ENCODE data around the gene HDAC4. TPM values are rescaled to one million over a fixed set of nuclear protein-coding genes. Genes with fewer than 3 reads are reported as not detected.
A peak's percentile ranks its signal among the peaks of the same experiment; 100 is the strongest.

The HDAC4 gene
- polyA plus RNA-seq, 6 donors from 2014 or later = 1.5 to 6.8 (median 2.8) TPM; not detected in 1

DNA sequence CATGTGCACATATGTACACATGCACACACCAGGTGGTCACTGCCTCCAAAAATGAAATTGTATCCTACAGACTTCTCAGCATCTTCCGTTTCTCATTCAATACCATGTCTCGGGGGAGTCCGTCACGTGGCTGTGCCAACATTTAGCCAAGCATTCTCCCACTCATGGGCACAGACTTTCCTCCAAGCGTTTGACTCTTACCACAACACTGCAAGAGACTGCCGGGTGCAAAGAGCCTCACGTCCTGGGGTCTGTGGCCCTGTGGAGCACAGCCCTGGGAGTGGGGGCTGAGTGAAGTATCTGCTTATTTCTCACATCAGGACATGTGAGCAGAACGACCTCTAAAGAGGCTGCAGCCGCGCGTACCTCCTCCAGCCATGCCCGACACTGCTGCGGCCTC lies 28.0 kb downstream of the HDAC4 start:
- Mint-ChIP-seq H3K4me3 (no peak overlapping the region), H3K36me3 (no peaks in the 10 kb centered on the region), H3K27ac (no peak overlapping the region), H3K27me3 (no peaks in the 10 kb centered on the region), H3K4me1 (peaks cover 9 to 13% (median 13%) of the 10 kb centered on the region in 3 donors), H3K9me3 (no peaks in the 10 kb centered on the region)
- ATAC-seq (ENCODE audit: low read depth in 2 of 2) (no peak), DNase-seq (no peak)

DNA sequence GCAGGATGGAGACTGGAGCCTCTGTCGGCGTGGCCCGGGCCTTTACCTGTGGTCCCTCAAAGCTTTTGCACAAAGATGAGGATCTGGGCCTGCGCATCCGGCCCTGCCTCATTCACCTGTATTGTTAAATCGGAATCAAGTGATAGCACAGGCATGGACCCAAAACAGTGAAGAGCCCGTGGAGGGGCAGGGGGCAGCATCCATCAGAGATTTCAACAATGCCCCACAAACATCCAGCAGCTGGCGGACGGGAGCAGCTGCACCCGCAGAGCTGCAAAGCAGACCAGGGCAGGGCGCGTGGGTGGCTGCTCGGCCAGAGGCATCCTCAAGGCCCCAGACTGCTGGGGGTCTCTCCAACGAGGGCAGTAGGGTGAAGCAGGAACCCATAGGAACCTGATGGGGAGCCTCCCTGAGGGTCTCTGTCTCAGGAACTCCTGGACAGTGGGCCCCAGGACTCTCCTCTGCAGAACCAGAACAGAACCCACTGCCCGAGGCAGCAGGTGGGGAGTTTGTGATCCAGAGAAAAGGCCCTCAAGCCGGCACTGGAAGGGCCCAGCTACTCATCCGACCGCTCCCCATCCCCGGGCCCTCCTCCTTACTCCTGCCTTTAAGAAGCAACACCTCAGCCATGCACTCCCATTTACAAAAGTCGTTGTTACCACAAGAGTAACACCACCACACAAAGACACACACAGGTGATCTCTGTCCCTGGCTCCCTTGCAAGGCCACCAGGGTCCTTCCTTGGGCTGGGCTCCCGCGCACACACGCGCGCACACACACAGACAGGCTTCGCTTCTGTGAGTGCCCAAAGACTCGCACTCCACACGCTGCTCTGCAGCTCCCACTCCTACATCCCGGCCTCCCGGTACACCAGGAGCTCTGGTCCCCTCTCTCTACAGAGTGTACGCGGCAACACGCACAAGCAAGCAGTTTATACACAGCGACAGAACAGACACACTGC lies 28.8 kb downstream of the HDAC4 start:
- Mint-ChIP-seq H3K27me3 (no peaks in the 10 kb centered on the region), H3K4me1 (peaks cover 9 to 13% (median 9%) of the 10 kb centered on the region in 3 donors), H3K4me3 (no peak overlapping the region), H3K27ac (no peak overlapping the region), H3K36me3 (no peaks in the 10 kb centered on the region), H3K9me3 (no peaks in the 10 kb centered on the region)
- ATAC-seq (ENCODE audit: low read depth in 2 of 2) (no peak), DNase-seq (no peak)

DNA sequence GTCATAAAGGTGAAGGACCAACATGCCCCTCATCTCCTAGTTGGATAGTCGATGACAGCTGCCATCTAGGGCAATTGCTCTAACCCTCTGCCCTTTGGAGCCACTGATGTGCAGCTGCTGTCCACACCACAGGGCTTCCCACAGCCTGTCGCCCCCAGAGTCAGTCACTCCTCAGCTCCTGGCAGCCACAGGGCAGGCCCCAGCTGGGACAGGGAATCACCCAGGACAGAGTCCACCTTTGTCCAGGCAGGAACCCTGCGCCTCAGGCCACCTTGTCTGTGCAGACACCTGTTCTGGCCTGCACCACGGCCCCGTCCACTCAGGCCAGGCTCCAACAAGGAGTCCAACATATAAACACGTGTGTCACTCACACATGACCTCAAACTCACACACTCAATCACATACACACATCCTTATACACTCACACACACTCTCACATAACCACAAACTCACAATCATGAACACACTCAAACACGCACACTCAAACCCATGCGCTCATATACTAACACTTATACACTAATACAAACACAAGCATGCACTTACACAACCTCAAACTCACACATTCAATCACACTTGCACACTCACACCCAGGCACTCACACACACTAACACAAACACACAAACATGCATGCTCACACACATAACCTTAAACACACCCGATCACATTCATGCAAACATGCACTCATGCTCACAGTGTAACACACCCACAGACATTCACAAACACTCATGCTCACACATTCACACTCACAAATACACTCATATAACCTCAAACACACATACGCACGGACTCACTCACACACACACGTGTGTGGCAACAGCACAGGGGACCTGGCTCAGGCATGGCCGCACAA lies 29.7 kb downstream of the HDAC4 start:
- no peaks in the 10 kb centered on the region for H3K9me3 Mint-ChIP-seq
- H3K27ac Mint-ChIP-seq = no peak overlapping the region
- H3K27me3 Mint-ChIP-seq = no peaks in the 10 kb centered on the region
- H3K36me3 Mint-ChIP-seq = no peaks in the 10 kb centered on the region
- H3K4me1 Mint-ChIP-seq = peaks cover 9 to 13% (median 12%) of the 10 kb centered on the region in 3 donors
- DNase-seq (no peak), ATAC-seq (ENCODE audit: low read depth in 2 of 2) (no peak)
- H3K4me3 Mint-ChIP-seq = peak overlapping the region in 1 of 8 donors; percentile 25

DNA sequence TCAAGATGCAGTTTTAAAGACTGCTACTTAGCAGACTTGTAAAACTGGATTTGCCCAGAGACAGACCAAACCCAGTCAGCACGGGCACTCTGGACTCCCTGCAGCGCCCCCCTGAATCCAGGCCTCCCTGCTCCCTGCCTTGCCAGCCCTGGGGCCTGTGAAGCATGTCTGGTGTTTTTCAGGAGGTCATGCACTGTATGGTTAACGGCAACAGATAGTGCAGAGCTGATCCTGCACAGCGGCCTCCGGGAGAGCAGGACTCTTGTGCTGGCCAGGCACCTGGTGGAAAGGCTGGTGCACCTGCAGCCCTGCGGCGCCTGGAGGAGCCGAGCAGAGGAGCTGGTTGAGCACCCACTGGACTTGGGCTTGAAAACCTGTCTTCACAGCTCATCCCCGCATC lies 30.4 kb downstream of the HDAC4 start:
- H3K4me3 Mint-ChIP-seq = peak overlapping the region in 7 of 8 donors; percentile 25 to 93 (median 85)
- peaks cover 9 to 18% (median 12%) of the 10 kb centered on the region in 3 donors for H3K4me1 Mint-ChIP-seq
- no peaks in the 10 kb centered on the region for H3K36me3 Mint-ChIP-seq
- peak overlapping the region in 4 of 6 donors; percentile 98 to 100 (median 99) for H3K27ac Mint-ChIP-seq
- no peaks in the 10 kb centered on the region for H3K9me3 Mint-ChIP-seq
- DNase-seq = no peak
- H3K27me3 Mint-ChIP-seq = no peaks in the 10 kb centered on the region
- ATAC-seq (ENCODE audit: low read depth in 2 of 2) = no peak

DNA sequence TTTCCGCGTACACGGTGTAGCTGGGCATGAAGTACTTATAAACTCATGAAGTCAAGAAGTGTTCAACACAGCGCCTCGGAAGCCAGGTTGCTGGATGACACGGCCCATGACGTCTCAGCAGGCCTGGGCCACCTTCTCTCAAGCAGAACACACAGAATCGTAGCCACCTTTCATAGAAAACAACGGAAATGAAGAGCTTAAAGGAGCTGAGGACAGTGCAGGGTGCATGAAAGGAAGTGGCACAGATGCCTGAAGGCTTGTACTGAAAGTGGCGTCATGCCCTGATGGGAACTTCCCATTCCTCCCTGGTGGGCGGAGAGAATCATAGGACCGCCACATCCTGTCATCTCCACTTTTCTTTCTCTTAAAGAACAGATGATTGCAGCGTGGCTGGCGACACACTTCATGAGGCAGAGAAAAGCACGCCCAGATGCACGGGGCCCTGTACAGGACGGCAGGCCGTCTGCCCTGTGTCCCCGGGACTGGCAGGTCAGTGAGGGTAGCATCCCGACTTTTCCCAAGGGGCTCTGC lies 31.1 kb downstream of the HDAC4 start:
- DNase-seq = peak; percentile 89
- H3K4me3 Mint-ChIP-seq = peak overlapping the region in 7 of 8 donors; percentile 25 to 93 (median 85)
- no peaks in the 10 kb centered on the region for H3K9me3 Mint-ChIP-seq
- peaks cover 9 to 18% (median 12%) of the 10 kb centered on the region in 3 donors for H3K4me1 Mint-ChIP-seq
- no peaks in the 10 kb centered on the region for H3K27me3 Mint-ChIP-seq
- no peaks in the 10 kb centered on the region for H3K36me3 Mint-ChIP-seq
- ATAC-seq (ENCODE audit: low read depth in 2 of 2) = peak; percentile 88 to 91
- peak overlapping the region in 4 of 6 donors; percentile 98 to 100 (median 99) for H3K27ac Mint-ChIP-seq

DNA sequence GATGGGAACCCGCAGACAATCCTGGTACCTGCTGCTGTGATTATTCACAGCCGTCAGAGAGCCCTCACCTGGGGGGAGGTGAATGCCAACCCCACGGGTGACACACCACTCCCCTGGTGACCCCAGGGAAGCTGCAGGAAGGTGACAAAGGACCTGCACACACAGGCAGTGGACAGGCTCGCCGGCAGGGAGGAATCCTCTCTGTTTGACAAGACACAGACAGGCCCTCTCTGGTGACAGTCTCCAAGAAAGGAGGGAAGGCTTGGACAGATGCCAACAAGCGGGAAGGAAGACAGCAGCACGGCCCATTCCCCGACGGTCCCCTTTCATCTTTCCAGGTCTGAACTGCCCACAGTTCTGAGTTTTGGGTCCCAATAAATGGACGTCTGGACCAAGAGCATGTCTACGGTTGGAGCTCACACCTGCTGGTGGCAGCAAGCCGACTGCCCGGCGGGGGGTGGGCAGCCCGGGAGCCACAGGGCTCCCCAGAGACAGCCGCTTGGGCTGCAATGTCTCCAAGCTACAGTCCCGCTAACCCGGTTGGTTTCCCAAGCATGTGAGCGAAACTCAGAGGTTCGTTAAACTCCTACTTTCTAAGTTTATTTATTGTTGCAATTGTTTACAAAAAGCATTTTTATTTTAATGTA lies 31.8 kb downstream of the HDAC4 start:
- Mint-ChIP-seq H3K4me3 (peak overlapping the region in 6 of 8 donors; percentile 25 to 93 (median 85)), H3K27me3 (no peaks in the 10 kb centered on the region), H3K36me3 (no peaks in the 10 kb centered on the region), H3K9me3 (no peaks in the 10 kb centered on the region), H3K4me1 (peaks cover 9 to 18% (median 12%) of the 10 kb centered on the region in 3 donors), H3K27ac (peak overlapping the region in 4 of 6 donors; percentile 88 to 100 (median 98))
- ATAC-seq (ENCODE audit: low read depth in 2 of 2) (peak; percentile 18 to 21), DNase-seq (no peak)

DNA sequence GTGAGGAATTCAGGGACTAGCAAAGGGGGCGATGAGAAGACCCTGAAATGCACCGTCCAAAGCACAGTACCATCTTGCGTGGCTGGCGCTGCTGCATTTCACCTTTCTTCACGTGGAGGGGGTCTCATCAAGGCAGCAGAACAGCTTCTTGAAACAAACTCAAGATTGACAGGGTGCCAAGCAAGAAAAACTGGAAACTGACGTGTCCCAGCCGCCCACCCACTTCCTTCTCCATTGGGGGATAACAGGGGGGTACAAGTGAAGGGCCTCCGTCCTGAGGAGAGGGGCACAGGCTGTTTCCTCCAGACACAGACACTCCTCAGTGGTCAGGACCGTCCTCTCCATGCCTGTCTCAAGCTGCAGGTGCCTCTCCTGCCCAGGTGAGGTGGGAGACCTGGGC lies 32.5 kb downstream of the HDAC4 start:
- DNase-seq = no peak
- peaks cover 0 to 2% (median 0%) of the 10 kb centered on the region in 7 donors for H3K9me3 Mint-ChIP-seq
- peaks cover 9 to 18% (median 12%) of the 10 kb centered on the region in 3 donors for H3K4me1 Mint-ChIP-seq
- H3K36me3 Mint-ChIP-seq = no peaks in the 10 kb centered on the region
- no peak for ATAC-seq (ENCODE audit: low read depth in 2 of 2)
- peak overlapping the region in 3 of 8 donors; percentile 18 to 85 (median 32) for H3K4me3 Mint-ChIP-seq
- H3K27me3 Mint-ChIP-seq = no peaks in the 10 kb centered on the region
- peak overlapping the region in 4 of 6 donors; percentile 88 to 100 (median 98) for H3K27ac Mint-ChIP-seq

DNA sequence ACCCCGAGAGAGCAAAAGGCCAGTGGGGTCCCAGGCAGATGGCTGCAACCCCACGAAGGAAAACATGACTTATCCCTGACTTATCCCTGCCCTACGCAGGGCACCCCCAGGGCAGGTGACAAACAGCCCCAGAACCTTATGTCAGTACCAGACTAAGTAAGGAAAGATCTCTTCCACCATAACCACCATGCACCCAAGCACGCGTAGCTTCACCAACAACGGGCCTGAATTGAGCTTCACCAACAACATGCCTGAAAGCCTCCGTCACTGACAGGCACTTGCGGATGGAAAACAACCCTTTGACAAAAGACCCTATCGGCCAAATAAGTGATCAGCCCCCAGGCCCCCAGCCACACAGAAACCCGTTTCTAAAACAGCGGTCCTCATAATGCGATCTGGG lies 34.1 kb downstream of the HDAC4 start:
- no peak for DNase-seq
- peak overlapping the region in 1 of 8 donors; percentile 3 for H3K4me3 Mint-ChIP-seq
- no peak for ATAC-seq (ENCODE audit: low read depth in 2 of 2)
- no peaks in the 10 kb centered on the region for H3K36me3 Mint-ChIP-seq
- H3K9me3 Mint-ChIP-seq = peaks cover 0 to 2% (median 0%) of the 10 kb centered on the region in 7 donors
- H3K27me3 Mint-ChIP-seq = no peaks in the 10 kb centered on the region
- peaks cover 12 to 23% (median 18%) of the 10 kb centered on the region in 3 donors for H3K4me1 Mint-ChIP-seq
- peak overlapping the region; percentile 30 to 79 (median 66) for H3K27ac Mint-ChIP-seq

DNA sequence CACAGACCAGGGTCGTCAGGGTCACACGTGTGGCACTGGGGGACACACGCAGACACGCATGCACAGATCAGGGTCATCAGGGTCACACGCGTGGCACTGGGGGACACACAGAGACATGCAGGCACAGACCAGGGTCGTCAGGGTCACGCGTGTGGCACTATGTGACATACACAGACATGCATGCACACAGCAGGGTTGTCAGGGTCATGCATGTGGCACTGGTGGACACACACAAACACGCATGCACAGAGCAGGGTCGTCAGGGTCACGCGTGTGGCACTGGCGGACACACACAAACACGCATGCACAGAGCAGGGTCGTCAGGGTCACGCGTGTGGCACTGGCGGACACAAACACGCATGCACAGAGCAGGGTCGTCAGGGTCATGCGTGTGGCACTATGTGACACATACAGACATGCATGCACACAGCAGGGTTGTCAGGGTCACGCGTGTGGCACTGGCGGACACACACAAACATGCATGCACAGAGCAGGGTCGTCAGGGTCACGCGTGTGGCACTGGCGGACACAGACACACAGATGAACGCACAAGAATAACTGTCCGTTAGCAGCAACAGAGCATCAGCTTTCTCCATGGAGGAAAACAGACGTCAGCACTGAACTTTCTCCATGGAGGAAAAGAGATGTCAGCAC lies 34.9 kb downstream of the HDAC4 start:
- H3K27ac Mint-ChIP-seq = peak overlapping the region in 3 of 6 donors; percentile 55 to 77 (median 70)
- no peaks in the 10 kb centered on the region for H3K27me3 Mint-ChIP-seq
- H3K36me3 Mint-ChIP-seq = no peaks in the 10 kb centered on the region
- DNase-seq = no peak
- no peak overlapping the region for H3K4me3 Mint-ChIP-seq
- H3K9me3 Mint-ChIP-seq = peaks cover 0 to 2% (median 0%) of the 10 kb centered on the region in 7 donors
- peaks cover 17 to 25% (median 20%) of the 10 kb centered on the region in 3 donors for H3K4me1 Mint-ChIP-seq
- no peak for ATAC-seq (ENCODE audit: low read depth in 2 of 2)

DNA sequence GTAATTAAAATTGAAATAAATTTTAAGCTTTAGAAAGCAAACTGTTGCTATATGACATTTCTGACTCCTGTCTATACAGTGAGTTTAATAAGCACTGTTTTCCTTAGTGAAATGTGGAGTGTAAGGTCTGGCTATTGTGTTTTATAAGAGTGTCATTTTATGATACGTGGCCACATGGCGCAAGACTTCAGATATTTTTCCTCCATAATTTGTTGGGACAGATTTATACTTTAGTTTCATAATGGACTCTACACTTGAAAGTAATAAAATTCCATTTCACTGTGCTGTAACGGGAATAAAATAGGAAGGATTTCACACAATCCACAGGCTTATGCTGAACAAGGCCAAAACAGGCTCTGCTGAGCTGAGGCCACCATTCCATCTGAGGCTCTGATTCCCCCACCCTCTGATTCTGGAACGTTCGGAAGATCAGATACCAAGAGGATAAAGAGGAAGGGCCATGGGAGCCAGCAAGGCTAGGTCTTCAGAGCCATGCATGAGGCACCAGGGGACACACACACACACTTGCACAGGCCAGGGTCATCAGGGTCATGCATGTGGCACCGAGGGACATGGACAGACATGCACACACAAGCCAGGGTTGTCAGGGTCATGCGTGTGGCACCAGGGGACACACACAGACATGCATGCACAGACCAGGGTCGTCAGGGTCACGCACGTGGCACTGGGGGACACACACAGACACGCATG lies 35.6 kb downstream of the HDAC4 start:
- Mint-ChIP-seq H3K36me3 (no peaks in the 10 kb centered on the region), H3K4me1 (peaks cover 18 to 27% (median 21%) of the 10 kb centered on the region in 3 donors), H3K9me3 (peaks cover 0 to 2% (median 0%) of the 10 kb centered on the region in 7 donors), H3K27ac (peak overlapping the region in 2 of 6 donors; percentile 18 to 50), H3K4me3 (no peak overlapping the region), H3K27me3 (no peaks in the 10 kb centered on the region)
- ATAC-seq (ENCODE audit: low read depth in 2 of 2) = no peak
- DNase-seq = no peak

DNA sequence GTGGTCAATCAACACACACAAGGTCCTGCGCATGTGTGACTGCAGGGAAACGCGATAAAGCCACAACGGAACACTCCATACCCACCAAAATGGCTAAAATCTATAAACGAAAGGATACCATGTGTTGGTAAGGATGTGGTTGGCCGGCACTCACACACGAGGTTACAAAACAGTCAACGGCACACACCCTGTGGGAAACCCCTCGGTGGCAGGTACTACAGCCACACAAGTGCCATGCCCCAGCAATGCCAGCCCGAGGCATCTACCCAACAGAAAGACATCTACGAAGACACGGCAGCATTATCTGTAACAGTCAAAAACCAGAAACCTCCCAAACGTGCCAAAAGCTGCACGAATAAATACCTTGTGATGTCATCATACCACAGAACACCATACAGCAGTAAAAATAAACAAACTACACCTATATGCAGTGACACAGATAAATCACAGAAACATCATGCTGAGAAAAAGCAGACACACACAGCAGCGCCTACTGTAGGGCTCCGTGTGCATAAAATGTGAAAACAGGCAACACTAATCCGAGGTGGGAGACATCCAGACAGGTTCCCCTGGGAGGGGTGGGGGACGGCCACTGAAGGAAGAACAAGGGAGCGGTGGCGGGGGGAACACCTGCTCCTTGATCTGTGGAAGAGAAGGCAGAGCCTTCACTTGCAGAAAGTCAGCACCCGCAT lies 36.7 kb downstream of the HDAC4 start:
- Mint-ChIP-seq H3K9me3 (peaks cover 0 to 2% (median 0%) of the 10 kb centered on the region in 7 donors), H3K27me3 (no peaks in the 10 kb centered on the region), H3K27ac (peak overlapping the region in 4 of 6 donors; percentile 7 to 69 (median 60)), H3K4me1 (peaks cover 15 to 18% (median 16%) of the 10 kb centered on the region in 3 donors), H3K4me3 (no peak overlapping the region), H3K36me3 (no peaks in the 10 kb centered on the region)
- DNase-seq (no peak), ATAC-seq (ENCODE audit: low read depth in 2 of 2) (no peak)
